Mammary epithelial cell (primary cell): ENCODE results near the gene TNP2.

ENCODE experiments used
- EZH2 ChIP-seq: IDR thresholded peaks from 2 replicates; pipeline ENCODE4 v1.6.1; 2012; ENCODE audit warnings: low read length, inconsistent platforms, borderline replicate concordance
- TF ChIP-seq, protein P1 (sequence below), 2 donors: IDR thresholded peaks in 1 of 2; conservative IDR thresholded peaks in 1 of 2; 2 replicates each; pipeline ENCODE4 v1.5.1; 2011 to 2012; ENCODE audit warnings: inconsistent platforms in 2 of 2, low read length in 2 of 2, mild to moderate bottlenecking in 2 of 2, control low read depth in 1 of 2, low read depth in 1 of 2; ENCODE audit not compliant: insufficient read depth in 1 of 2; ENCODE audit errors: extremely low read depth in 1 of 2

DNA sequence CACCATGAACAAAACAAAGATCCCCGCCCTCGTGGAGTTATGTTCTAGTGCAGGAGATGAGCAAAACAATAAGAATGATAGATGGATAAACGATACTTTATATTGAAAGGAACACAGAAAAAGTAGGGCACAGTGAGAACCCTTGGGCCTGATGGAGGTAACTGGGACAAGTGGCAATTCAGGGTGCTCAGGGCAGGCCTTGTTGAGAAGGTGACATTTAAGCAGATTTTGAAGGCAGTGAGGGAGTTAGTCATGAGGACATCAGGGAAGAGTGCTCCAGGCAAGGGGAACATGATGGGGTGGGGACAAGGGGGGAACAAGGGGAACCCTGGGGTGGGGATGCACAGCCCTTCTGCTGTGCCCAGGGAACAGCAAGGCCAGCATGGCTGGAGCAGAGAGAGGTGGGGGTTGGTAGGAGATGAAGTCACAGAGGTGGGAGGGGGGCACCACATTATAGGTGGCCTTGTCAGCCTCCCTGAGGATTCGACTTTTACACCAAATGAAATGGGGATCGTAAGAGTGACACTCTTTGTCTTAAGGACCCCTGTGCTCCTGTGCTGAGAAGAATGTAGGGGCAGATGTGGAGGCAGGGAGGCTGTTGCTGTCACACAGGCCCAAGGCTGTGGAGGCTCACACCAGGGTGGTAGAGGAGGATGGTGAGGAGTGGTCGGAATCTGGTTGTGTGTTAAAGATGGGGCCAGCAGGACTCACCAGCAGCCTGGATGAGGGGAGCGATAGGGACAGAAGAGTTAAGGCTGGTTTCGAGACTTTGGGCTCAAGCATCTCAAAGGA is 21.2 kb upstream of the TNP2 start:
- TF ChIP-seq, protein P1, sequence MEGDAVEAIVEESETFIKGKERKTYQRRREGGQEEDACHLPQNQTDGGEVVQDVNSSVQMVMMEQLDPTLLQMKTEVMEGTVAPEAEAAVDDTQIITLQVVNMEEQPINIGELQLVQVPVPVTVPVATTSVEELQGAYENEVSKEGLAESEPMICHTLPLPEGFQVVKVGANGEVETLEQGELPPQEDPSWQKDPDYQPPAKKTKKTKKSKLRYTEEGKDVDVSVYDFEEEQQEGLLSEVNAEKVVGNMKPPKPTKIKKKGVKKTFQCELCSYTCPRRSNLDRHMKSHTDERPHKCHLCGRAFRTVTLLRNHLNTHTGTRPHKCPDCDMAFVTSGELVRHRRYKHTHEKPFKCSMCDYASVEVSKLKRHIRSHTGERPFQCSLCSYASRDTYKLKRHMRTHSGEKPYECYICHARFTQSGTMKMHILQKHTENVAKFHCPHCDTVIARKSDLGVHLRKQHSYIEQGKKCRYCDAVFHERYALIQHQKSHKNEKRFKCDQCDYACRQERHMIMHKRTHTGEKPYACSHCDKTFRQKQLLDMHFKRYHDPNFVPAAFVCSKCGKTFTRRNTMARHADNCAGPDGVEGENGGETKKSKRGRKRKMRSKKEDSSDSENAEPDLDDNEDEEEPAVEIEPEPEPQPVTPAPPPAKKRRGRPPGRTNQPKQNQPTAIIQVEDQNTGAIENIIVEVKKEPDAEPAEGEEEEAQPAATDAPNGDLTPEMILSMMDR (conservative IDR thresholded peaks at IDR 0.05 in 1 of 2, IDR thresholded peaks at IDR 0.05 in 1 of 2; ENCODE audit: extremely low read depth in 1 of 2, insufficient read depth in 1 of 2, low read depth in 1 of 2, low read length in 2 of 2) = no peak
- no peak for TF ChIP-seq EZH2
